K562 (cell line): ENCODE data around the gene CORO2A. TPM values are rescaled to one million over a fixed set of nuclear protein-coding genes. Genes with fewer than 3 reads are reported as not detected.

ENCODE experiments used
- ATAC-seq: fragments of 200-7000 bp; cut with Tn5 transposase; 3 replicates; pipeline ENCODE4 v1.9.1; 2020; ENCODE audit warnings: moderate library complexity
- BruUV-seq: library from RNA; stranded (reverse); fragments of 400-500 nt; replicated peaks from 2 replicates; lab custom pipeline; 2021; lab: Mats Ljungman, UMichigan
- CTCF ChIA-PET: fragments of 300-600 bp; formaldehyde crosslinking; extraction: SDS; loops from one replicate; lab custom pipeline; 2021; ENCODE audit warnings: low intra/inter-chr PET ratio; lab: Yijun Ruan, JAX
- POLR2A ChIA-PET: fragments of 300-600, 350-650 bp; sonication (Branson Sonifier 250); formaldehyde crosslinking; extraction: SDS; loops from one replicate; lab custom pipeline; 2021; ENCODE audit warnings: antibody characterized with exemption, inconsistent platforms; lab: Yijun Ruan, JAX
- DNase-seq, 4 experiments: peaks; one replicate each; pipeline versions ENCODE4 v3.0.0 to v3.0.0-alpha.2; 2011 to 2018; ENCODE audit warnings: low spot score in 3 of 4, mixed read lengths in 3 of 4; ENCODE audit errors: extremely low read depth in 1 of 4
- FAIRE-seq: peaks from 2 replicates; lab custom pipeline; 2011; peaks lifted over from hg19 to GRCh38; lab: Jason Lieb, UNC
- H2AFZ ChIP-seq: 2 replicates; pipeline ENCODE4 v1.6.0; 2011; ENCODE audit warnings: low read depth, low read length, control low read depth, inconsistent platforms
- H3K27ac ChIP-seq: fragments of 200-600 bp; 3 replicates; pipeline ENCODE4 v1.8.0; 2011; ENCODE audit warnings: low read depth, mild to moderate bottlenecking, control low read depth, inconsistent platforms, low read length, moderate library complexity, mixed read lengths; ENCODE audit errors: extremely low read depth
- H3K27me3 ChIP-seq, 2 experiments: fragments of 300-600 bp in 1 of 2; 2 replicates in 1 of 2; 3 replicates in 1 of 2; pipeline versions ENCODE4 v1.6.0 to v1.8.0; 2011; ENCODE audit warnings: inconsistent platforms in 2 of 2, low read length in 2 of 2, mild to moderate bottlenecking in 1 of 2, mixed read lengths in 1 of 2, moderate library complexity in 1 of 2; ENCODE audit not compliant: control insufficient read depth in 2 of 2, insufficient read depth in 2 of 2
- H3K36me3 ChIP-seq: fragments of 300-600 bp; 3 replicates; pipeline ENCODE4 v1.8.0; 2011; ENCODE audit warnings: mild to moderate bottlenecking, low read length, inconsistent platforms; ENCODE audit not compliant: control insufficient read depth, insufficient read depth
- H3K4me1 ChIP-seq, 2 experiments: fragments of 200-600 bp in 1 of 2; replicated peaks in 1 of 2; 2 replicates in 1 of 2; 3 replicates in 1 of 2; pipeline versions ENCODE4 v1.5.1 to v1.8.0; 2011; ENCODE audit warnings: inconsistent platforms in 2 of 2, low read length in 2 of 2, mild to moderate bottlenecking in 1 of 2, mixed read lengths in 1 of 2, moderate library complexity in 1 of 2; ENCODE audit not compliant: control insufficient read depth in 2 of 2, insufficient read depth in 2 of 2
- H3K4me2 ChIP-seq: 2 replicates; pipeline ENCODE4 v1.6.1; 2011; ENCODE audit warnings: low read length, control low read depth, inconsistent platforms, mixed read lengths; ENCODE audit not compliant: insufficient read depth
- H3K4me3 ChIP-seq: fragments of 200-600 bp; sonication (generic), shearing (Covaris generic); 2 replicates; pipeline ENCODE4 v1.5.1; 2016; ENCODE audit warnings: control low read depth, inconsistent platforms
- H3K79me2 ChIP-seq: fragments of 200-600 bp; 3 replicates; pipeline ENCODE4 v1.8.0; 2011; ENCODE audit warnings: low read length, inconsistent platforms; ENCODE audit not compliant: control insufficient read depth, insufficient read depth
- H3K9ac ChIP-seq, 2 experiments: 2 replicates each; pipeline versions ENCODE4 v1.6.0 to v1.6.1; 2011; ENCODE audit warnings: low read depth in 2 of 2, low read length in 2 of 2, control low read depth in 1 of 2, inconsistent platforms in 1 of 2, mild to moderate bottlenecking in 1 of 2, mixed read lengths in 1 of 2; ENCODE audit not compliant: insufficient read depth in 1 of 2
- H3K9me1 ChIP-seq: one replicate; pipeline ENCODE4 v1.6.0; 2011; ENCODE audit warnings: inconsistent platforms, mild to moderate bottlenecking, low read length, moderate library complexity; ENCODE audit not compliant: control insufficient read depth, insufficient read depth
- H3K9me3 ChIP-seq: replicated peaks from 2 replicates; pipeline ENCODE4 v1.5.1; 2011; ENCODE audit warnings: low read depth, low read length, inconsistent platforms; ENCODE audit not compliant: control insufficient read depth, insufficient read depth
- H4K20me1 ChIP-seq: replicated peaks from 2 replicates; pipeline ENCODE4 v1.6.1; 2011; ENCODE audit warnings: low read length, inconsistent platforms, mixed read lengths; ENCODE audit not compliant: control insufficient read depth, insufficient read depth
- ARNT ChIP-seq, 2 experiments: fragments of 450-650 bp; IDR thresholded peaks; 2 replicates each; pipeline ENCODE4 v1.6.1; 2016; ENCODE audit warnings: mild to moderate bottlenecking in 1 of 2
- KDM1A ChIP-seq, 2 experiments: fragments of 450-650 bp; IDR thresholded peaks; 2 replicates each; pipeline ENCODE4 v1.6.1; 2016; ENCODE audit warnings: mild to moderate bottlenecking in 2 of 2
- KHSRP ChIP-seq: fragments of 450-650 bp; IDR thresholded peaks from 2 replicates; pipeline ENCODE4 v1.6.1; 2017
- NFE2 ChIP-seq: IDR thresholded peaks from 2 replicates; pipeline ENCODE4 v1.6.1; 2014; ENCODE audit warnings: antibody characterized with exemption, low read depth
- RBM25 ChIP-seq: fragments of 200-400 bp; formaldehyde crosslinking; IDR thresholded peaks from 2 replicates; pipeline ENCODE4 v1.6.1; 2018; ENCODE audit warnings: low read length, low read depth, moderate library complexity; ENCODE audit not compliant: severe bottlenecking
- ZBTB12 ChIP-seq: fragments of 250-450 bp; sonication (Bioruptor Pico); IDR thresholded peaks from 2 replicates; pipeline ENCODE4 v1.4.0; 2020
- ZNF282 ChIP-seq: sonication (generic); formaldehyde crosslinking; IDR thresholded peaks from 2 replicates; pipeline ENCODE4 v1.8.1; 2023; ENCODE audit warnings: missing genetic modification reagents
- WGBS: fragments of 100-300 bp; shearing (Covaris generic); methylation state at CpG from one replicate; pipeline ENCODE4 v1.1.6; 2016; ENCODE audit warnings: low coverage, mixed read lengths; ENCODE audit not compliant: insufficient coverage; ENCODE audit errors: missing lambda C conversion rate; 5-methylcytosine and 5-hydroxymethylcytosine counted together
- in situ Hi-C: fragments of 300-500 bp; cut with MboI; formaldehyde crosslinking; loops from 4 replicates; pipeline ENCODE4 v1.15.0; 2018; ENCODE audit warnings: inconsistent platforms, mixed read lengths
- intact Hi-C: fragments of 100-400 bp; cut with micrococcal nuclease; formaldehyde crosslinking; loops from 2 replicates; pipeline ENCODE4 v1.14.2; 2022
- polyA plus RNA-seq, 8 experiments: library from polyadenylated mRNA; depleted of rRNA in 4 of 8; stranded (reverse) in 5 of 8; unstranded in 3 of 8; fragments of >200 nt; fragmentation: Nextera tagmentation in 2 of 8; fragmentation: Illumina TruSeq in 1 of 8; extraction: Ambion mirVana in 2 of 8; extraction: Trizol in 1 of 8; gene quantifications; 2 replicates each; pipeline versions ENCODE4 v1.2.1 to v1.2.3, GENCODE V29; 2011 to 2014; ENCODE audit warnings: inconsistent platforms in 1 of 8, missing spikeins in 1 of 8
- total RNA-seq, 7 experiments: library from RNA; depleted of rRNA in 6 of 7; stranded (reverse); fragments of >200 nt in 6 of 7; fragmentation: Illumina TruSeq in 2 of 7; extraction: Trizol in 2 of 7; gene quantifications; 2 replicates each; pipeline versions ENCODE4 v1.2.1 to v1.2.3, GENCODE V29; 2011 to 2021; ENCODE audit warnings: low replicate concordance in 1 of 7
- TF ChIP-seq, protein P1 (sequence below): sonication (generic); formaldehyde crosslinking; IDR thresholded peaks from 2 replicates; pipeline ENCODE4 v1.8.0; 2023; ENCODE audit warnings: missing genetic modification reagents, mild to moderate bottlenecking, borderline replicate concordance

The CORO2A gene
- total and polyA plus RNA-seq, 9 of the 15 experiments (the other 6 are each of a cell fraction or from before 2014, with no cell fraction given), result 9.5 to 26.6 (median 18.0) TPM

- TF ChIP-seq, protein P1, sequence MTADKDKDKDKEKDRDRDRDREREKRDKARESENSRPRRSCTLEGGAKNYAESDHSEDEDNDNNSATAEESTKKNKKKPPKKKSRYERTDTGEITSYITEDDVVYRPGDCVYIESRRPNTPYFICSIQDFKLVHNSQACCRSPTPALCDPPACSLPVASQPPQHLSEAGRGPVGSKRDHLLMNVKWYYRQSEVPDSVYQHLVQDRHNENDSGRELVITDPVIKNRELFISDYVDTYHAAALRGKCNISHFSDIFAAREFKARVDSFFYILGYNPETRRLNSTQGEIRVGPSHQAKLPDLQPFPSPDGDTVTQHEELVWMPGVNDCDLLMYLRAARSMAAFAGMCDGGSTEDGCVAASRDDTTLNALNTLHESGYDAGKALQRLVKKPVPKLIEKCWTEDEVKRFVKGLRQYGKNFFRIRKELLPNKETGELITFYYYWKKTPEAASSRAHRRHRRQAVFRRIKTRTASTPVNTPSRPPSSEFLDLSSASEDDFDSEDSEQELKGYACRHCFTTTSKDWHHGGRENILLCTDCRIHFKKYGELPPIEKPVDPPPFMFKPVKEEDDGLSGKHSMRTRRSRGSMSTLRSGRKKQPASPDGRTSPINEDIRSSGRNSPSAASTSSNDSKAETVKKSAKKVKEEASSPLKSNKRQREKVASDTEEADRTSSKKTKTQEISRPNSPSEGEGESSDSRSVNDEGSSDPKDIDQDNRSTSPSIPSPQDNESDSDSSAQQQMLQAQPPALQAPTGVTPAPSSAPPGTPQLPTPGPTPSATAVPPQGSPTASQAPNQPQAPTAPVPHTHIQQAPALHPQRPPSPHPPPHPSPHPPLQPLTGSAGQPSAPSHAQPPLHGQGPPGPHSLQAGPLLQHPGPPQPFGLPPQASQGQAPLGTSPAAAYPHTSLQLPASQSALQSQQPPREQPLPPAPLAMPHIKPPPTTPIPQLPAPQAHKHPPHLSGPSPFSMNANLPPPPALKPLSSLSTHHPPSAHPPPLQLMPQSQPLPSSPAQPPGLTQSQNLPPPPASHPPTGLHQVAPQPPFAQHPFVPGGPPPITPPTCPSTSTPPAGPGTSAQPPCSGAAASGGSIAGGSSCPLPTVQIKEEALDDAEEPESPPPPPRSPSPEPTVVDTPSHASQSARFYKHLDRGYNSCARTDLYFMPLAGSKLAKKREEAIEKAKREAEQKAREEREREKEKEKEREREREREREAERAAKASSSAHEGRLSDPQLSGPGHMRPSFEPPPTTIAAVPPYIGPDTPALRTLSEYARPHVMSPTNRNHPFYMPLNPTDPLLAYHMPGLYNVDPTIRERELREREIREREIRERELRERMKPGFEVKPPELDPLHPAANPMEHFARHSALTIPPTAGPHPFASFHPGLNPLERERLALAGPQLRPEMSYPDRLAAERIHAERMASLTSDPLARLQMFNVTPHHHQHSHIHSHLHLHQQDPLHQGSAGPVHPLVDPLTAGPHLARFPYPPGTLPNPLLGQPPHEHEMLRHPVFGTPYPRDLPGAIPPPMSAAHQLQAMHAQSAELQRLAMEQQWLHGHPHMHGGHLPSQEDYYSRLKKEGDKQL (CRISPR knock-in tag), result no peak
- TF ChIP-seq KHSRP (no peak), NFE2 (no peak)
These were observed 3.2 kb upstream of the CORO2A start (continued) for GRCh38 chr9:98195671-98196070.

DNA sequence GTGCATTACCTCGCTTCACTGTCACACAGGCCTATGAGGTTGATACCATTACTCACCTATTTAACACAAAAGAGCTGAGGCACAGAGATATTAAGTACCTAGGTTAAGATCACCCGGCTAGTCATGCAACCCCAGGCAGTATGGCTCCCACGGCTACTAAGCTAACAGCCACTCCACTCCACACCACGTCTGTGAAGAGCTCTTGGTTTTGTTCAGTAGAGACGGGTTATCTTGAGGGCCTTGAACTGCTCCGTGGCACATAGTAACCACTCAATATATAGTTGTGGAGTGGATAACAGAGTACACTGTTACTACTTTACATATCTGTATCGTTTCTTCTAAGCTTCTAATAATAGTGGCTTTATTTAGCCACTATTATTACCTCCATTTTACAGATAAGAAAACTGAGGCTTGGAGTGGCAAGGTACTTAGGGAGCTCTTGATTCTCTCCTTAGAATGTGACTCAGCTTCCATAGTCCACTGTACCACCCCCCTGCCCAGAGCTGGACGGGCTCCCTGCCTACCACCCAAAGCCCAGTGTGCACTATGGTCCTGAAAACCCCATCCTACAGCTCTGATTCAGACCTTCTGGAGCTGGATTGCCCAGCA lies 1.0 kb upstream of the CORO2A start:
- 29% methylated on average over 8 of the region's 8 CpGs for WGBS
- Histone ChIP-seq H3K4me1 (peaks cover 28 to 33% of the 10 kb centered on the region in 2 experiments; a peak in 4 of 5 replicates), H2AFZ (peak overlapping the region; percentile 91), H3K27me3 (no peaks in the 10 kb centered on the region), H4K20me1 (no peaks in the 10 kb centered on the region), H3K79me2 (peaks cover 38% of the 10 kb centered on the region), H3K36me3 (peaks cover 4% of the 10 kb centered on the region; the same call in 1 of the 3 replicates), H3K27ac (peak overlapping the region; percentile 60), H3K9me3 (no peaks in the 10 kb centered on the region), H3K9me1 (no peaks in the 10 kb centered on the region), H3K9ac (peak overlapping the region; percentile 65 to 93), H3K4me3 (peak overlapping the region; percentile 85), H3K4me2 (peak overlapping the region; percentile 84)
- peak; percentile 81 for FAIRE-seq
- BruUV-seq, result no TSS peak
- no peak for DNase-seq
- ChIA-PET POLR2A (interaction anchor here (0.6 to 1.4 kb wide), 6 partner anchors 9 to 121 kb away, joined by 3 to 4 read pairs (median 3); no protein-coding TSS in a partner anchor), CTCF (interaction anchor here (1.2 kb wide), 1 partner anchor 12 kb away, joined by 4 read pairs; no protein-coding TSS in a partner anchor)
- intact Hi-C loops (loop anchor here (2.0 kb wide), 3 partner anchors 25 to 271 kb away; partner anchors contain the start of genes TRIM14 and TRMO), in situ Hi-C loops (no loop called here)
- no peak for ATAC-seq
- 0 out of 2 replicates have a peak, but pooled peaks have one; percentile 7 for TF ChIP-seq ZNF282 (CRISPR knock-in tag)
- no peak for TF ChIP-seq ARNT (IDR thresholded peaks at IDR 0.05)
- peak; percentile 12 to 43; a peak in 2 of 4 replicates for TF ChIP-seq KDM1A (IDR thresholded peaks at IDR 0.05)
- TF ChIP-seq ZBTB12, result no peak
- TF ChIP-seq RBM25, result peak; percentile 72
